OCI-LY3 (cell line): ENCODE results near the gene SIGLEC6.

Source experiments
- EZH2phosphoT487 ChIP-seq: fragments of 200-600 bp; shearing (Covaris generic); IDR thresholded peaks from 2 replicates; pipeline ENCODE4 v1.6.1; 2018; ENCODE audit warnings: antibody characterized with exemption, mixed run types, low read depth
- TF ChIP-seq, protein P1 (sequence below): fragments of 200-600, 300-600 bp; sonication (generic); IDR thresholded peaks from 2 replicates; pipeline ENCODE4 v1.5.1; 2014; ENCODE audit warnings: antibody characterized with exemption, low read length, low read depth

DNA sequence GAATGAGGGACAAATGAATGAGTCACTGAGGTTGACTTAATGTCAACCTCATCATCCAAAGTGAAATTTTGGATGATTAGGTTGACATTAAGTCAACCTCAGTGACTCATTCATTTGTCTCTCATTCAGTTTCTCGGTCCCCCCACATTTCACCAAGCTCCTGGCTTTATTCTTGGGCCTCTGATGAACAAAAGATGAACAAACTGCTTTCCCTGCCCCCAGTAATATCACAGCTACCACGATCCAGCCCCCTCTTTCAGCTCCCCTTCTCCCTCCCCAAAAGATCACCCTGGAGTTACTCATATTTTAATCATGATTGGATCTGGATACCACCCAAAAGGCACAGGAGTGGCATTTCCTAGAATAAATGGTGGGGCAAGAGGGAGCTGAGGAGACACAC is 42.4 kb downstream of the SIGLEC6 start:
- TF ChIP-seq, protein P1, sequence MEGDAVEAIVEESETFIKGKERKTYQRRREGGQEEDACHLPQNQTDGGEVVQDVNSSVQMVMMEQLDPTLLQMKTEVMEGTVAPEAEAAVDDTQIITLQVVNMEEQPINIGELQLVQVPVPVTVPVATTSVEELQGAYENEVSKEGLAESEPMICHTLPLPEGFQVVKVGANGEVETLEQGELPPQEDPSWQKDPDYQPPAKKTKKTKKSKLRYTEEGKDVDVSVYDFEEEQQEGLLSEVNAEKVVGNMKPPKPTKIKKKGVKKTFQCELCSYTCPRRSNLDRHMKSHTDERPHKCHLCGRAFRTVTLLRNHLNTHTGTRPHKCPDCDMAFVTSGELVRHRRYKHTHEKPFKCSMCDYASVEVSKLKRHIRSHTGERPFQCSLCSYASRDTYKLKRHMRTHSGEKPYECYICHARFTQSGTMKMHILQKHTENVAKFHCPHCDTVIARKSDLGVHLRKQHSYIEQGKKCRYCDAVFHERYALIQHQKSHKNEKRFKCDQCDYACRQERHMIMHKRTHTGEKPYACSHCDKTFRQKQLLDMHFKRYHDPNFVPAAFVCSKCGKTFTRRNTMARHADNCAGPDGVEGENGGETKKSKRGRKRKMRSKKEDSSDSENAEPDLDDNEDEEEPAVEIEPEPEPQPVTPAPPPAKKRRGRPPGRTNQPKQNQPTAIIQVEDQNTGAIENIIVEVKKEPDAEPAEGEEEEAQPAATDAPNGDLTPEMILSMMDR, result no peak
- no peak for TF ChIP-seq EZH2phosphoT487
